ENCODE results near the gene NLRP11. TPM values are rescaled to one million over a fixed set of nuclear protein-coding genes. Genes with fewer than 3 reads are reported as not detected.

The NLRP11 gene
- not detected for total RNA-seq
- long read RNA-seq: 0 reads

GRCh38 chr19:55831846-55832245, at the start of gene NLRP11:
Gene NLRP11 (minus strand): TSS chr19:55831999. CDS start chr19:55818174, 13,825 bp downstream.
- intact Hi-C loops (cut with DNase I): no loop called here
- no peak within 1 kb of the TSS for H3K27ac ChIP-seq
- ATAC-seq: no peak
- no peaks in the 10 kb centered on the region for H3K36me3 ChIP-seq
- H3K27me3 ChIP-seq: no peaks in the 10 kb centered on the region
- TF ChIP-seq CTCF (IDR thresholded peaks at IDR 0.05): no peak
- no peaks in the 10 kb centered on the region for H3K4me1 ChIP-seq
- no peak for DNase-seq
- H3K9me3 ChIP-seq: no peaks in the 10 kb centered on the region
- H3K4me3 ChIP-seq: no peak within 1 kb of the TSS

- peak; percentile 33 for DNase-seq
- no peak for TF ChIP-seq CTCF (IDR thresholded peaks at IDR 0.05)
- Histone ChIP-seq H3K4me3 (no peak overlapping the region), H3K9me3 (no peaks in the 10 kb centered on the region), H3K27ac (no peak overlapping the region), H3K36me3 (no peaks in the 10 kb centered on the region), H3K4me1 (no peaks in the 10 kb centered on the region), H3K27me3 (peaks cover 6% of the 10 kb centered on the region)
- ATAC-seq: no peak
- intact Hi-C loops (cut with DNase I): no loop called here
These were observed 45.4 kb upstream of the NLRP11 start for GRCh38 chr19:55877211-55877610.

GRCh38 chr19:55870736-55871135, 38.9 kb upstream of the NLRP11 start:
- TF ChIP-seq CTCF (IDR thresholded peaks at IDR 0.05): no peak
- Histone ChIP-seq H3K27ac (no peak overlapping the region), H3K4me3 (no peak overlapping the region), H3K27me3 (peaks cover 6% of the 10 kb centered on the region), H3K4me1 (no peaks in the 10 kb centered on the region), H3K9me3 (no peaks in the 10 kb centered on the region), H3K36me3 (no peaks in the 10 kb centered on the region)
- intact Hi-C loops (cut with DNase I): no loop called here
- ATAC-seq (no peak), DNase-seq (no peak)

GRCh38 chr19:55867101-55867500, 35.3 kb upstream of the NLRP11 start:
- intact Hi-C loops (cut with DNase I): no loop called here
- no peak for ATAC-seq
- no peak for DNase-seq
- no peak for TF ChIP-seq CTCF (IDR thresholded peaks at IDR 0.05)
- no peak overlapping the region for H3K4me3 ChIP-seq
- no peaks in the 10 kb centered on the region for H3K9me3 ChIP-seq
- no peaks in the 10 kb centered on the region for H3K4me1 ChIP-seq
- H3K27ac ChIP-seq: no peak overlapping the region
- H3K27me3 ChIP-seq: no peaks in the 10 kb centered on the region
- H3K36me3 ChIP-seq: no peaks in the 10 kb centered on the region

GRCh38 chr19:55866521-55866920, 34.7 kb upstream of the NLRP11 start:
- Histone ChIP-seq H3K4me3 (no peak overlapping the region), H3K4me1 (no peaks in the 10 kb centered on the region), H3K36me3 (no peaks in the 10 kb centered on the region), H3K27me3 (no peaks in the 10 kb centered on the region), H3K9me3 (no peaks in the 10 kb centered on the region), H3K27ac (no peak overlapping the region)
- DNase-seq (no peak), ATAC-seq (no peak)
- no peak for TF ChIP-seq CTCF (IDR thresholded peaks at IDR 0.05)
- intact Hi-C loops (cut with DNase I): no loop called here

GRCh38 chr19:55858969-55859368, 27.2 kb upstream of the NLRP11 start:
- H3K4me3 ChIP-seq: no peak overlapping the region
- ATAC-seq (no peak), DNase-seq (no peak)
- no peaks in the 10 kb centered on the region for H3K9me3 ChIP-seq
- intact Hi-C loops (cut with DNase I): no loop called here
- no peaks in the 10 kb centered on the region for H3K27me3 ChIP-seq
- H3K36me3 ChIP-seq: no peaks in the 10 kb centered on the region
- no peak for TF ChIP-seq CTCF (IDR thresholded peaks at IDR 0.05)
- no peak overlapping the region for H3K27ac ChIP-seq
- no peaks in the 10 kb centered on the region for H3K4me1 ChIP-seq

All from upper lobe of right lung (tissue), 1 donor.